Stimulated activated CD4-positive, alpha-beta T cell treated with anti-CD3 and anti-CD28 coated beads, TNF-alpha, amount 100 ng/mL, for 24 hours (primary cell): ENCODE data around the gene CEP85.

Experiments
- DNase-seq, 3 experiments: peaks; one replicate each; pipeline ENCODE4 v3.0.0-alpha.2; 2020; ENCODE audit warnings: low read depth in 3 of 3

CEP85 gene

DNA sequence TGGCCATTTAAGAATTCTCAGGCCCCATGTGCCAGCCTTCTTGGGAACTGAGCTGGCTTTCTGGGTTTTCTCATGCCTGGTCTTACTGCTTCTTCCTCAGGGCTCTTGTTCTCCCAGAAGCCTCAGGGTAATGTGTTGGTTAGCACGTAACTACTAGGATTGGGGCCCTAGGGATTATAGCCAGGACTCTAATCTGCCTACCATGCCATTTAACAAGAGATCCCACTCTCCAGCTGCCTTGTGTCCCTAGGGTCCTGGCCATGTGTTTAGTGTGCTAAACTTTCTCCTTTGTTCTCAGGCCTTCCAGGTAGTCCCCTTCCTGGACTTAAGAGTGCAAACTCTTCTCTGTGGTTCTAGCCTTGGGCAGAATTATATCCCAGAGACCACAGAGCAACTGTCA is 43.7 kb downstream of the CEP85 start:
- no peak for DNase-seq

DNA sequence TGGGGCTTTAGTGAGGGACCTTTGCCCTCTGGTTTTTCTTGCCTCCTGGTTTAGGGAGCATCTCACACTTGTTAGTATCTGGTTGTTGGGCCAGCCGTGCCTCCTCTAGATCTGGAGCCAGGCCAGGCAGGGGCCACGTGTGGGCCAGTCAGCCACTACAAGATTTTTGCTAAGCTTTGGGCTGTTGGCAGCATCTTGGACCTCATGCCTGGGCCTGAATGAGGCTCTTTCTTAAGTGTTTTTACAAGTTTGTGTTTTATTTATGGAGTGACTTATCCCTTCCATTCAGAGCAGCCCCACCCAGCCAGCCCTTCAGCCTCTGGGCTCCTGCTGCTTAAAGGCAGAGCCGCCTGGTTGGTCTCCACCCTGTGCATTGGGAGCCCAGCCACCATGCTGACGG is 44.3 kb downstream of the CEP85 start:
- no peak for DNase-seq

DNA sequence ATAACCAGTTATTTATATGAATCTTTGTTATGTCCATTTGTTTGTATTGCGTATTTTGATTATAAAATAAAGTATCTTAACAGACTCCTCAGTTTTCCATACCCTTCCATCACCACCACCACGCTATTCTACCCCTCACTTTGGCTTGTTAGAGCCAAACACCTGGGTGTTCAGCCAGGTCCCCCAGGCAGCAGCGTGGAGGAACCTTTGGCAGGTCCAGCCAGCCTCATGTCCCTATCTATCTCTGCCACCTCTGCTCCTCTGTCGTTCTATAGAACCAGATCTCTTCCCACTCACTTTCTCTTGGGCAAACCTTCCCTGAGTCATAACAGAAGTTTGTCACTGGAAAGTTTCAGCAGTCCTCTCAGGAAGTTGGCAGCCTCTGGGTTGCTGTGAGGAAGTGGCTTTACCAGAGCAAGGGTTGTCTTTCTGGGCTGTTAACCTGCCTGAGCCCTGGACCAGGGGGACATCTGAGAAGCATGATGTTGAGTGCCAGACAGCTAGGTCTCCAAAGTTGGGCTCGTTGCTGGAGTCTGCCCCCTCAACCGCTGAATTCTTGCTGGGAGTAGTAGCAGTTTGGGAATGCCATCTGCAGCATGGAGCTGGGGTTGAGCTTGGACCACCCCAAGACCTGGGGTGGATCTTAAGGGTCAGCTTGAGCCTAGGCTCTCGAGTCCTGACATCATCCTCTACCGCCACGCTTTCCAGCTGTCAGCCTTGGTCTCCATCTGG is 44.9 kb downstream of the CEP85 start:
- peak in 1 of 3 experiments; percentile 52 for DNase-seq

DNA sequence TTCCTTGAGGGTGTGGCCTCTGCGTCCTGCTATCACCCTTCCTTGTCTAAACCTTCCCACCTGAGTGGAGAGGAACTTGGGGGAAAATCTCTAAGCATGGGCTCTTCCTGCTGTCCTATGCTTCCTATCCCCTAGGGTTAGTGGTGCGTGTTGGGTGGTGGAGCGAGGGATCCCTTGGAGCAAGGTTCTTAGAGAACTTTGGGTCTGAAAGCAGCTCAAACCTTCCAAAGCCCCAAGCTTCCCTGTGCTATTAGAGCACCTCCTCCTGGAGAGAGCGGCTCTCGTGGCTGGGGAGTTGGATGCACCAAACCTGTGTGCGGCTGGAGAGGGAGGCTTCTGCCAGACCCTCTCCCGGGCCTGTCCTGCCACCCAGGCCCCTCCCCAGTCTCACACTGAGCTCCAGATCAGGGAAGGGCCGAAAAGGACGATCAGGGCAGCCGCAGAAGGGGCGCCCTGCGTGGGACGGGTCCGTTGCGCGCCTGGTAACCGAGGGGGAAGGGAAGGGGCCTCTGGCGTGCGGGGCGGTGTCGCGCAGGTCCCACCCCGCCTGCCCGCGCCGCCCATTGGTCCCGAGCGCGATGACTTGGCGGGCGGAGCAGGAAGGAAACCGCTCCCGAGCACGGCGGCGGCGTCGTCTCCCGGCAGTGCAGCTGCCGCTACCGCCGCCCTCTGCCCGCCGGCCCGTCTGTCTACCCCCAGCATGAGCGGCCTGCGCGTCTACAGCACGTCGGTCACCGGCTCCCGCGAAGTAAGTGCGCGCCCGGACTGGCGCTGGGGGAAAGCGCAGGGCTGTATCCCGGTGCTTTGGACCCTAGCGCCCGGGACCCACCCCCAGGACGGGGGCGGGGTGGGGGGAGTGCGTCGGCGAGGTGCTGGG is 45.7 kb downstream of the CEP85 start, which contains the start of gene SH3BGRL3:
Gene SH3BGRL3 (plus strand): TSS at position 631 of the 877 bp plus-strand sequence. CDS start 70 bp downstream, at position 701.
- peak; percentile 63 to 86 (median 71) for DNase-seq

- DNase-seq, result no peak
Observed at GRCh38 chr1:26280333-26281042, 46.5 kb downstream of the CEP85 start.

GRCh38 chr1:26281091-26281958 is 47.3 kb downstream of the CEP85 start:
- no peak for DNase-seq

DNA sequence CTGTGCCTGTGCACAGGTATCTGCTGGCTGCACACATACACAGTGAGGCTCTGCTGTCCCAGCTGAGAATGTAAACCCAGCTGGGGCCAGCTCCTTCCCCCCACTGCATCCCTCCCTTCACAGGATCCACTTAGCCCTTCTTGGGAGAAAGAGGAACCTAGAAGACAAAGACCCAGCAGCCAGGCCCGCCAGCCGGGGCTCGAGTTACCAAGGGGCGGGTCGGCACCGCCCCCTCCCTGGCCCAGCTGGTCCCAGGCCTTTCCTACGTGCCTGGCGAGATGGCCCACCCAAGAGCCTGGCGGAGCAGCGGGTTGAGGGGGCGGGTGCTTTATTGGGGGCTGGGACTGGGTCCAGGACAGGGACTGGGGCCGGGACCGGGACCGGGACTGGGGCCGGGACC is 48.0 kb downstream of the CEP85 start:
- DNase-seq, result no peak

DNA sequence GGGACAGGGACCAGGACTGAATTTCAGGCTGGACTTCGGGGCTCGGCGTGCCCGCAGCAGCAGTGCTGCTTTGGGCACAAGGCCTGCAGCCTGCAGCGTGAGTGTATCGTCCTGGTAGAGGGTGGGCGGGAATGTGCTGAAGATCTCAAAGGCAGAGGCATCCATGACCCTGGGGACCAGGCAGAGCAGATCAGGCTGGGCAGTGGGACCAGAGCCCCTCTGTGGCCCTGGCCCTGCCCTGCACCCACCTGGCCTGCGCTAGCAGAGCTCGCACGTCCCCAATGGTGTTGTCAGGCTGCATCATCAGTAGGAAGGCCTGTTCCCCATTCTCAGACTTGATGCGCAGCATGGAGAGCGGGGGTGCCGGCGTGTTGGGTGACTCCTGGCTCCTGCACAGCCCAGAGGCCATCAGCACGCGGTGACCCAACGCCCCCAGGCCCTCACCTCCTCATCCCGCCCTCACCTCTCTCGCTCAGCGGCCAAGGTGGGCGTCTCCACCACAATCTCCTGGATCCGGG is 48.5 kb downstream of the CEP85 start:
- DNase-seq, result no peak

GRCh38 chr1:26283279-26283853 is 49.4 kb downstream of the CEP85 start:
- no peak for DNase-seq

DNA sequence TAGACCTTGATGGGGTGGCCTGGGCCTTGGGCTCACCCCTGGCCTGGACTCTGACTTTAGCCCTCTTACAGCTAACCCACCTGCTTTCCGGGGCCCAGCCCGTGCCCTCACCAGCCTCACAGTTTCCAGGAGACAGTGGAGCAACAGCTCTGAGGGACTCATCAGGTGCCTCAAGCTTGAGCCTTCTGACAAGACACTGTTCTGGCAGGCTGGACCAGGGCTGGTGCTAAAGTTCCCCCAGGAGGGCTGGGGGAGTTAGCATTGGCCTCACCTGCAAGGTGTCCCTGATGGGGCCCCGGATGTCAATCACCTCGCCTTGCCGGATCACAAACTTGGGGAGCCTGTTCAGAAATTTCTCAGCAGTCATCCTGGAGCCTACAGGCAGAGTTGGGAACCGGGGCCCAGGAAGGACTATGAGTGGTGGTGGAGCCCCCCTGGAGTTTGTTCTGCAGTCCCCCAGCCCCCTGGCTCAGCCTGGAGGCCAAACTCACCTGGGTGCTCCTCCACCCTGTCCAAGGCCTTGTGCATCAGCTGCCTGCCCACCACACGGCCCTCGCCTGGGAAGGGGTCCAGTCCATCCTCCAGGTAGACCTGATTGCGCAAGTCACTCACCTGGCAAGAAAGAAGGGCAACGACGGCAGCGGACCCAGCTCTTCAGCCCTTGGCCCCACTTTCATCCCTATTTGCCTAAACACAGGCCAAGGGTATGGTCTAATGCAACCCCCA is 50.0 kb downstream of the CEP85 start:
- no peak for DNase-seq

DNA sequence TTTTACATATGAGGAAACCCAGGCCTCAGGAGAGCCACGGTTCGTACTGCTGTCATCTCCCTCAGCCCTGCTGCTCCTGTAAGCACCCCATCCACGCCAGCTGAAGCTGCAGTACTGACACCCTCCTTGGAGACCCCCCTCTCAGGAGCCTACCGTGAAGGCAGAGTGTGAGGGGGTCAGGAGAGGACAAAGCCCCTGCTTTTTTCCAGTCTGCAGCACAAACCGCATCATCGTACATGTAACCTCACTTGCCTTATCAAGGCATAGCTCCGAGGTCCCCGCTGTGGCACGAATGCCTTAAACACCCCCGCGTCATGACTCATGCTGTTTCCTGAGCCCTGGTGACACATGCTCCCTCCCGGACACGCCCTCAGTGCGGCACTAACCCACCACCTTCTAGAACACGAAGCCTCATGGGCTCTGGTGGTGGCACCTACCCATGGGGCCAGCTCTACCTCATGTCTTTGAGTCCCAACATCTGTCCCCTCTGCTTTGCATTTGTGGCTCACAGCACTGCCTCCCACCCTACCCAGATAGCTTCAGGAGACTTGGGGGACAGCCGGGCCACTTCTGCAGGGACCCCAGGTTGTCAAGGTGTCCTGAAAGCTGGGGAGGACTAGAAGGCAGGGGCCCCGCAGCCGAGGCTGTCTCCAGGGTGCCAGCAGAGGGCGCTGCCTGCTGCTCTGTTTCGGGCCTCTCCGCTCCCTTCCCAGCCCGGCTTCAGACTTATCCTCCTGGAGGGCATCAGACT is 50.8 kb downstream of the CEP85 start:
- peak; percentile 88 to 96 (median 95) for DNase-seq

DNA sequence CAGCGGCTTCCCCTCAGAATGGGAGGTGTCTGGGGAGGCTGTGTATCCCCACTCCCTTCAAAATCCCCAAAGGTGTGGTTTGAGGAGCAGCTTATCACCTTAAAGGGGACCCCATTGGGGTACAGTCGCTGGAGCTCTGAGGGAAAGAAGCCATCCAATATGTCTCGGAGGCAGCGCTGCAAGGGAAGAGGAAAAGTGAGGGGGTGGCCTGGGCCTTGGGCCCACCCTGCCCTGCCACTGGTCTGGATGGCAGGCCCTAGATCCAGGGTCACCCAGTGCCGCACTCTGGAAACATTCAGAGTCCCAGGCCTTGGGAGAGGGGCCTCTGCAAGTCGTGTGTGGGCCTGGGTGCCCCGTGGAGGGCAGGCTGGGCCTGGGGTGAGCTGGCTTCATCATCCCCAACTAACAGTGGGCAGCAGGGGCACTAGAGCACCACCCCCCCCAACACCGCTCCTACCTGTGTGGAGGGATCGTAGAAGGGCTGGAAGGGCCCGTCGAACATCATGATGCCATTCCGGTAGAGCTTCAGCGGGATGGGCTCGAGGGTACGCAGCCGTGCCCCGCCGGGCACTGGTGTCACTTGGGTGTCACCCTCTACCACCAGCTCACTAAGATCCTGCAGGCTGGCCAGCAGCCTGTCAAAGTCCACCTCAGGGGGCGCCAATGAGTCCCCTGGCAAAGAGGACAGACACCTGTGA is 51.5 kb downstream of the CEP85 start:
- DNase-seq, result no peak

GRCh38 chr1:26286064-26286416 is 52.0 kb downstream of the CEP85 start:
- DNase-seq, result no peak

DNA sequence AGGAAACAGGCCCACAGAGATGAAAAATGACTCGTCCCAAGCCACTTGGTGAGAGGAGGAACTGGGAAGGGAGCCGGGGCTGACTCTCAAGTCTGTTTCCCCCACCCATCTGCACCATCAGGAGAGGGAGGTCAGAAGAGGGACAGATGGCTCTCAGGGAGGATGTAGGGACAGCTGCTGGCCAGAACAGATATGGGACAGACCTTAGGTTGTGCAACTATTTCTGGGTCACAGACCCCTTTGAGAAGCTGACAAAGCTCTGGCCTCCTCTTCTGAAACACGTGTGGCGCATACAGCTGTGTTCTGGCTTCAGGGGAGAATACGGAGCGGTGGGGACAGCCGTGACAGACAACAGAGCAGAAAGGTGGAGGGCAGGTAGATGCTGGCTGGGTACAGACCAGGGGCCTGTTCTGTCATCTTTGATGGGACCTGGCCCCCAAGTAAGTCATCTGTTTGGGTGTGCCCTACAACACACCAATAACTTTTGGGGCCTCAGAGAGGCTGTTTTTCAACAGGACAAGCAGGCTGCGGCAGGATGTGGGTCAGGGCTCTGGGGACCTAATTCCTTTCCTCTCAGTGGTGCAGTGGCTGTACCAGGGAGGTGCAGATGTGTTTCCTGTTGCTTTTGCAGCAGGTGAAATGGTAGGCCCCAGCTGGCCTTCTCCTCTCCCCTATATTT is 53.2 kb downstream of the CEP85 start:
- no peak for DNase-seq

DNA sequence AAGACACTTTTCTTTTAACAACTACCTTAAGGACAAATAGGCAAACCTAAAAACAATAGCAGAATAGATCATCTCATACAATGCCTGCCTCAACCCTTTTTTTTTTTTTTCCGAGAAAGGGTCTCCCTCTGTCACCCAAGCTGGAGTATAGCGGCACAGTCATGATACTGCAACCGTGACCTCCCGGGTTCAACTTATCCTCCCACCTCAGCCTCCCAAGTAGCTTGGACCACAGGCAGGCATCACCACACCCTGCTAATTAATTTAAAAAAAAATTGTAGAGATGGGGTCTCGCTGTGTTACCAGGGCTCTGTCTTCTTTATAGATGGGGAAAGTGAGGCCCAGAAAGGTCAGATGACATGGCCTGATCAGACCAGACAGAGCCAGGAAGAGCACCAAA is 53.8 kb downstream of the CEP85 start:
- DNase-seq, result no peak

DNA sequence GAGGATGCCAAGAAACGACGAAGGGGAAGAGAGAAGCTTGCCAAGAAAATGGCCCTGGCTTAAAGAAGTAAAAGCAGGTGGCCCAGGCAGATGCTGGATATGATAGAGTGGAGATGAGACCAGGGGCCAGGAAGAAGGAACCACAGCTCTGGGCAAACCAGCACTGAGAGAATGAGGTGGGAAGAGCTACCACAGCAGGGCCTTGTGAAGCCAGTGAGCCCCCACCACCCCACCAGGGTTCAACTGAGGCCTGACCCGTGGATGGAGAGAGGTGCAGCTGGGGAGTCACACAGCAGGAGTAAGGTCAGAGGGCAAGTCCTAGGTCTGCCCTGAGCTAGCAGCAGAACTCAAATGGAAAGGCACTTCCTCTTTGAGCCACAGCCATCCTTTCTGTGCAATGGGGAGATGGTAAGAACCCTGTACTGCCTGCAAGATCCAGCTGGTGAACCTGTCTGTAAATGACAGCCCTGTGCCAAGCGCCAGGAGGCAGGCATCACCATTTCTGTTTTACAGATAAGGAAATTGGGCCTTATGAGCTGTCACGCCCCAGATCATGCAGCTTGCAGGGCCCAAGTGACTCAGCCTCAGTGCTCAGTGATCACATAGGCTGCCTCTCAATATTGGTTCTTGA is 54.4 kb downstream of the CEP85 start:
- DNase-seq, result peak in 2 of 3 experiments; percentile 58 to 71

DNA sequence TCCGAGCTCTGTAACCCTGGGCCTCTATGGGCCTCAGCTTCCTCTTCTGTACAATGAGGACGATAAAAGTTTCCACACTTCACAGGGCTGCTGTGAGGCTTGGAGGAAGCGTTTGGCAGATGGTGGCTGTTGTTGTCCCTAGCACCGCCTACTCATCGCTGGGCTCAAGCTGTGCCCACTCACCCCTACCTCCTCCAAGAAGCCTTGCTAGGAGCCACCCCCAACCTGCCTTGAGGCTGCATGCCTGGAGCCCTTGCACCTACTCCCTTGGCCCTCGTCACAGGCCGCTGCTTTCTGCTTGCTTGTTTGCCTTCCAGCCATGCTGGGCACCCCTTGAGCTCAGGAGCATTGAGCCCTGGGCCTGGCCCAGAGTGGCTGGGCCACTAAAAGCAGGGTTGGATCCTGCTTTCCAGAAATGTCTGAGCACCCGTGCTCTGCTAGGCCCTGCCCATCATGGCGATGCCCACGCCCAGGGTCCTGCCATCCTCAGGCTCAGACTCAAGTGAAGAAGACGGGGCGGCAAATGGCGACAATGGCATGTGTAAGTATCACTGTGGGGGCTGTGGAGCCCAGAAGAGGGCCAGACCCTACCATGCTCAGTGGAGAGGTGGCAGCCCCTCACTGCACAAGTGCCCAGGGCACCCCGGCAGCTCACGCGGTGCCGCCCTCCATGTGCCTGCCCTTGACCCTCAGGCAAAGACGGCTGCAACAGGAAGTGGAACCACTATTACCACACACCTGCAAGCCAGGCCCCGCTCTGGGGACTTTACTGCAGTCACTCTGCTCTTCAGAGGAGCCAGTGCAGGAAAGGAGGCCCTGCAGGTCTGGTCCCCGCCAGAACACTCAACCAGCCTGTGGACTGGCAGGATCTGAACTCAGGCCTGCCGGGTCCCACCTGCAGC is 55.4 kb downstream of the CEP85 start:
- no peak for DNase-seq
